ENCODE results near the gene TRIM65. TPM values are rescaled to one million over a fixed set of nuclear protein-coding genes. Genes with fewer than 3 reads are reported as not detected.
A peak's percentile ranks its signal among the peaks of the same experiment; 100 is the strongest.
"Not testable (repeated sequence)": the region's sequence is repeated elsewhere in the genome, so short reads cannot be mapped to it uniquely, and the experiment has no call there.

The TRIM65 gene
- total and polyA plus RNA-seq, 3 donors from 2014 or later = 8.6 to 25.5 (median 23.4) TPM

- 68 to 78% methylated on average over 7 of the region's 7 CpGs for WGBS, 2 donors
- H3K27me3 ChIP-seq = no peaks in the 10 kb centered on the region
- no peak for DNase-seq
- TF ChIP-seq POLR2A (IDR thresholded peaks at IDR 0.05) = no peak
- no peak for TF ChIP-seq CTCF (IDR thresholded peaks at IDR 0.05)
- intact Hi-C loops (cut with DNase I; ENCODE audit: low total_unique reads) = no loop called here
- no peaks in the 10 kb centered on the region for H3K36me3 ChIP-seq (ENCODE audit: low read depth, missing control alignments)
- peaks cover 39% of the 10 kb centered on the region for H3K4me1 ChIP-seq
- no peak overlapping the region for H3K4me3 ChIP-seq
- no peaks in the 10 kb centered on the region for H3K9me3 ChIP-seq
- H3K27ac ChIP-seq = peak overlapping the region in 1 of 2 donors; percentile 97
These were observed 43.3 kb downstream of the TRIM65 start for GRCh38 chr17:75853433-75853832.

- WGBS, 2 donors = 92 to 97% methylated on average over 15 of the region's 15 CpGs
- H3K36me3 ChIP-seq (ENCODE audit: low read depth, missing control alignments); H3K9me3 ChIP-seq; H3K27ac ChIP-seq; intact Hi-C loops (cut with DNase I; ENCODE audit: low total_unique reads); H3K4me3 ChIP-seq; DNase-seq; H3K27me3 ChIP-seq: not testable (repeated sequence)
- H3K4me1 ChIP-seq = peaks cover 48% of the 10 kb centered on the region
These were observed 45.1 kb downstream of the TRIM65 start for GRCh38 chr17:75851693-75851991.

GRCh38 chr17:75850928-75851692 lies 45.6 kb downstream of the TRIM65 start:
- no peak for TF ChIP-seq POLR2A (IDR thresholded peaks at IDR 0.05)
- no peak for TF ChIP-seq CTCF (IDR thresholded peaks at IDR 0.05)
- H3K9me3 ChIP-seq = no peaks in the 10 kb centered on the region
- 85 to 89% methylated on average over 12 of the region's 12 CpGs for WGBS, 2 donors
- H3K27me3 ChIP-seq = no peaks in the 10 kb centered on the region
- intact Hi-C loops (cut with DNase I; ENCODE audit: low total_unique reads) = no loop called here
- peaks cover 43% of the 10 kb centered on the region for H3K4me1 ChIP-seq
- no peak overlapping the region for H3K4me3 ChIP-seq
- no peaks in the 10 kb centered on the region for H3K36me3 ChIP-seq (ENCODE audit: low read depth, missing control alignments)
- H3K27ac ChIP-seq = no peak overlapping the region
- DNase-seq = no peak

- Histone ChIP-seq H3K36me3 (ENCODE audit: low read depth, missing control alignments) (no peaks in the 10 kb centered on the region), H3K27me3 (no peaks in the 10 kb centered on the region), H3K9me3 (no peaks in the 10 kb centered on the region), H3K27ac (peak overlapping the region; percentile 67 to 79), H3K4me3 (no peak overlapping the region), H3K4me1 (peaks cover 54% of the 10 kb centered on the region)
- 40 to 58% methylated on average over 5 to 9 of the region's 9 CpGs for WGBS, 2 donors
- intact Hi-C loops (cut with DNase I; ENCODE audit: low total_unique reads) = loop anchor here (10.0 kb wide), 1 partner anchor 75 kb away; a partner anchor contains a TSS
- no peak for TF ChIP-seq CTCF (IDR thresholded peaks at IDR 0.05)
- no peak for TF ChIP-seq POLR2A (IDR thresholded peaks at IDR 0.05)
- DNase-seq = no peak
These were observed 47.0 kb downstream of the TRIM65 start for GRCh38 chr17:75849724-75850123.

GRCh38 chr17:75849279-75849646 lies 47.5 kb downstream of the TRIM65 start:
- Histone ChIP-seq H3K36me3 (ENCODE audit: low read depth, missing control alignments) (no peaks in the 10 kb centered on the region), H3K4me1 (peaks cover 54% of the 10 kb centered on the region), H3K27ac (peak overlapping the region; percentile 67 to 79), H3K9me3 (no peaks in the 10 kb centered on the region), H3K4me3 (no peak overlapping the region), H3K27me3 (no peaks in the 10 kb centered on the region)
- 31 to 64% methylated on average over 11 of the region's 11 CpGs for WGBS, 2 donors
- DNase-seq = no peak
- TF ChIP-seq CTCF (IDR thresholded peaks at IDR 0.05) = no peak
- TF ChIP-seq POLR2A (IDR thresholded peaks at IDR 0.05) = no peak
- intact Hi-C loops (cut with DNase I; ENCODE audit: low total_unique reads) = loop anchor here (10.0 kb wide), 1 partner anchor 74 kb away; a partner anchor contains a TSS
